ENCODE results near the gene SVBP. TPM values are rescaled to one million over a fixed set of nuclear protein-coding genes. Genes with fewer than 3 reads are reported as not detected.

SVBP gene
- polyA plus RNA-seq, 3 donors: 64.1 to 68.3 (median 64.4) TPM

DNA sequence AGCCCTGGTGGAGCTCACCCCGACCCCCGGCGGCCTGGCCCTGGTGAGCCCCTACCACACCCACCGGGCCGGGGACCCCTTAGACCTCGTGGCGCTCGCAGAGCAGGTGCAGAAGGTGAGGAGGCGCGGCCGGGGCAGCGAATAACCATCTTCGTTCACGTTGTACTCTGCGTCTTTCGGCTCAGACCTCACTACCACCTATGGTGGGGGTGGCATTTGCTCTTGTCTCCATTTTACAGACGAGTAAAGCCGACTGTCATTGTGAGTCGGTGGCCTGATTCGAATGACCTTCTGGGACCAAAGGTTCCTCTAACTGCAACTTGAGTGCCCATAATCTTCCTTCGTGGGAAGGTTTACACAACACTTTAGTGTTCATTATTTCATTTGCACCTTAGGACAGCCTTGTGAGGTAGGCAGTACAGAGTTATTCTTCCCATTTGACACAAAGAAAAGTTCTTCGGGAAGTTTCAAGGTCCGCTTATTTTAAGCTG, 49.6 kb downstream of the SVBP start:
- no peak for DNase-seq

DNA sequence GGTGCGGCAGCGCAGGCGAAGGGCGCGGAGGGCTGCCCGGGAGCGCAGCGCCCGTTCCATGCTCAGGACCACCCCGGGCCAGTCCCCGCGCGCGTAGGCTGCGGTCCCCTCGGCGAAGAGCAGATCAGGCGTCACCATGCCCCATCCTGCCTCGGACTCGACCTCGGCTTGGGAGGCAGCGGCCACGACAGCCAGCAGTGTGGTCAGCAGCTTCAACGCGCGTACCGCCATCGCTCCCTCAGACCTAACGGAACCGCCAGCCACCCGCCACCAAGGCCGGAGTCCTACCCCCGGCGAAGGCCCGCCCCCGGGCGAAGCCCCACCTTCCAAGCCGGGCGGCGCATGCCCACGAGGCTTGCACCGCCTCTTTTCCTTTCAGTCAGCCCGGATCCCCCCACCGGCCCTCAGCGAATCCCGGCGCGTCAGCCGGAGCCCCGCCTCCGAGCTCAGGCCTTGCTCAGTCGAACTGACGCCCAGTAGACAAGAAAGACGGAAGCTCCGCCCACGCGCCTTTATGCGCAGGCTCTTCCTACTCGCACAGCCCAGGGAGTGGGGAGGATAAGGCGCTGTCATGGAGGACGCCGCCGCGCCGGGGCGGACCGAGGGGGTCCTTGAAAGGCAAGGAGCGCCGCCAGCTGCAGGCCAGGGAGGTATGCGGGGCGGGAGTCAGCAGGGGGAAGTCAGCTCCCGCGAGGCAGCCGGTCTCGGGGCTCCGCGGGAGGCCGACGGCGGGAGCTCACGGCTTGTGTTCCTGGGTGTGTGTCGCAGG, 50.3 kb downstream of the SVBP start, which contains the start of the genes C1orf50 and P3H1:
TSS of gene C1orf50 (plus strand) at position 509 of the 769 bp plus-strand sequence. CDS start at position 572, 63 bp downstream.
TSS of gene P3H1 (minus strand) at position 288 of the 769 bp plus-strand sequence. CDS start at position 231, 57 bp downstream.
- peak; percentile 99 for DNase-seq

GRCh38 chr1:42765832-42766740, 51.1 kb downstream of the SVBP start:
- DNase-seq: peak; percentile 76

DNA sequence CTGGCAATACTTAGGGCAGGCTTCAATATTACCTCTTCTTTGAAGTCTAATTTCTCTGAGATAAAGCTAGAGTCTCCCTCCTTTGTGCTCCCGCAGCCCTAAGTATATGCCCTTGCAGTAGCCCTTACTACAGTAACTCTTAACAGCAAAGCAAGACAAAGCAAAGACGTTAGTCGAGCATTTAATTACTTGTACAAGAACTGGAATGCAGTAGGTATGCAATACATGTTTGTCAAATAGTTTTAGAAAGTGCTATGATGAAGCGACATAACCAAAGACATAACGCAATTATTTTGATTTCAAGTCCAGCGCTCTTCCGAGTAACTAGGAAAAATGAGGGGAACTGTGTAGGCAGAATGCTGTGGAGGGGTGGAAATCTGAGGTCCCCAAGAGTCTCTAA, 51.9 kb downstream of the SVBP start:
- no peak for DNase-seq

- DNase-seq: no peak
Observed at GRCh38 chr1:42762269-42762668, 54.9 kb downstream of the SVBP start.

DNA sequence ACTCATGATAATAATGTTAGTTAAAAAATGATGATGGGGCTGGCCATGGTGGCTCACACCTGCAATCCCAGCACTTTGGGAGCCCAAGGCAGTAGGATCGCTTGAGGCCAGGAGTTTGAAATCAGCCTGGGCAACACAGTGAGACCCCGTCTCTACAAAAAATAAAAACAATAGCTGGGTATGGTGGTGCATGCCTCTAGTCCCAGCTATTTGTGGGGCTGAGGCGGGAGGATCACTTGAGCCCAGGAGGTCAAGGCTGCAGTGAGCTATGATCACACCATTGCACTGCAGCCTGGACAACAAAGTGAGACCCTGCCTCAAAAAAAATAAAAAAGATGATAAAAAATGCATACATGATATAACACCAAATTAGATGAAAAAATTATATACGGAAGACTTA, 55.6 kb downstream of the SVBP start:
- DNase-seq: no peak

GRCh38 chr1:42759114-42759513, 58.1 kb downstream of the SVBP start:
- DNase-seq: no peak

DNA sequence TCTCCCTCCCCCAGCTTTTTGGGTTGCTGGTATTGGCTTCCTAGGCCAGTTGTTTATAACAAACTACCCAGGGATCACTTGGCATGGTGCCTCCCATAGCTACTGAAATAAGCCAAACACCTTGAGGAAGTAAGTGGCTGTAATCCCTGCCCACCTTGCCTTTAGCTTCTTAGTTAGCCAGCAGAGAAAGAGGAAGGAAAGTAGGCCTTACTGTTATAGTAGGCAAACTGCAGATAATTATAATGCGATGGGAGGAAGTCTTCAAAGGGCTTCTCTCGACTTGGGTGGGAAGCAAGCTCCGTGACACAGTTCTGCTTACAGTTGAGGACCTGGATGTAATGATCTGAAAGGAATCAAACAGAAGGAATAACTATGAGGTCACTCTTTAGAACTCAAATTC, 58.6 kb downstream of the SVBP start:
- DNase-seq: no peak

DNA sequence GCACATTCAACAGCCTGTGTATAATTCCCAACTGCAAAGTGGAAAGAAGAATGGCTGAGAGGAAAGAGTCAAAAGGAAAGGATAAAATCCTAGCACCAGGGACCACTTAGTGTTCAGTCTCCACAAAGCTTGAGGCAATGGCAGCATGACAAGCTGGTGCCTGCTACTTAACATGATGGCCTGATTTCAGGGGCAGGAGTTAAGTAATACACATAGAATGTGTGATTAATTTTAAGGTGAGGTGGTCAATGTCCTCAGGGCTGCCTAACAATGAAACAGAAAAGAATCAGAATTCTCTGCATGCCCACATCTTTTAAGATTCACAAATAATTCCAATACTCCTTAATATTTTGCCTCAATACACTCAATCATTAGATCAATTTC, 59.3 kb downstream of the SVBP start:
- DNase-seq: no peak

Other genes with a start within 250 kb of the SVBP start
- 10 to 100 TPM; 56.6 to 59.5 (median 57.1) TPM for gene PPIH, start 159.0 kb downstream of the SVBP start, polyA plus RNA-seq (ENCODE audit: insufficient read length in 3 of 3)
- 100 to 1,000 TPM; 628 to 660 (median 641) TPM for gene YBX1, start 135.0 kb downstream of the SVBP start, polyA plus RNA-seq (ENCODE audit: insufficient read length in 3 of 3)
- gene CLDN19, start 77.2 kb downstream of the SVBP start, polyA plus RNA-seq (ENCODE audit: insufficient read length in 3 of 3): 100 to 1,000 TPM in 2 of 3 donors, 10 to 100 TPM in 1; 92.5 to 133 (median 119) TPM
- gene P3H1, start 50.4 kb downstream of the SVBP start, polyA plus RNA-seq (ENCODE audit: insufficient read length in 3 of 3): 10 to 100 TPM; 68.8 to 73.5 (median 69.0) TPM
- 10 to 100 TPM; 10.2 to 15.3 (median 12.5) TPM for gene C1orf50, start 50.1 kb downstream of the SVBP start, polyA plus RNA-seq (ENCODE audit: insufficient read length in 3 of 3)
- gene TMEM269, start 32.4 kb downstream of the SVBP start, polyA plus RNA-seq (ENCODE audit: insufficient read length in 3 of 3): 1 to 10 TPM in 2 of 3 donors, under 1 TPM in 1; 0.75 to 1.2 (median 1.0) TPM
- gene ERMAP, start 275 bp downstream of the SVBP start, polyA plus RNA-seq (ENCODE audit: insufficient read length in 3 of 3): 10 to 100 TPM; 19.5 to 26.1 (median 24.3) TPM
- gene ZNF691, start 29.2 kb upstream of the SVBP start, polyA plus RNA-seq (ENCODE audit: insufficient read length in 3 of 3): 10 to 100 TPM; 19.7 to 24.6 (median 21.7) TPM
- 10 to 100 TPM; 44.5 to 48.1 (median 45.5) TPM for gene SLC2A1, start 141.5 kb upstream of the SVBP start, polyA plus RNA-seq (ENCODE audit: insufficient read length in 3 of 3)